SH-SY5Y (cell line): ENCODE data around the gene SPOCK2.
A peak's percentile ranks its signal among the peaks of the same experiment; 100 is the strongest.

Experiments used
- GATA2 ChIP-seq: IDR thresholded peaks from 2 replicates; pipeline ENCODE4 v1.6.1; 2011; ENCODE audit warnings: mild to moderate bottlenecking, low read depth, low read length
- GATA3 ChIP-seq: IDR thresholded peaks from 2 replicates; pipeline ENCODE4 v1.6.1; 2011; ENCODE audit warnings: low read depth, mild to moderate bottlenecking, low read length, moderate library complexity

SPOCK2 gene

DNA sequence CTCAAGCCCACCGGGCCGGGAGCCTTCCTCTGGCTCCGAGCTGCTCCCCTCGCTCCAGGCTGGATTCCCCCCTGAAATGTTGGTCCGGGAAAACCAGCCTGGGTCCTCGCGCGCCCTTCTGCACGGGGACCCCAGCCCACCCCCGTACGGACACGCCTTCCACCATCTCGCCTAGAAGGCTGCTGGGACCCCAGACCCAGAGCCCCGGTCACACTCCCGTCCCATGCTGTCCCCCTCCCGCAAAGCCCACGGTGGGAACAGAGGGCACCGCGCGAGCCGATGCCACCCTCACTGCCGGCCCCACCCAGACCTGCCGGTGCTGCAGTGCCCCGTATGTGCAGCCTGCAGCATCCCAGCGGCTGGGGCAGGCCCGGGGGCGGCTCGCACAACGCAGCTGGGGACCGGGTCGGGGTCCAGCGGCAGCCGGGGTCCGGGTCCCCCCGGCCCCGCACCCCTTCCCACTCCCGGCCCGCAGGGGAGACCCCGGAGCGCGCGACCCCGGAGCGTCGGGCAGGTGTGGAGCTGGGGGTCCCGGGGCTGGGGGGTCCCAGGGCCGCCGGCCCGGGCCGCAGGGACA is 871 bp downstream of the SPOCK2 start:
- TF ChIP-seq GATA2, result no peak
- no peak for TF ChIP-seq GATA3

DNA sequence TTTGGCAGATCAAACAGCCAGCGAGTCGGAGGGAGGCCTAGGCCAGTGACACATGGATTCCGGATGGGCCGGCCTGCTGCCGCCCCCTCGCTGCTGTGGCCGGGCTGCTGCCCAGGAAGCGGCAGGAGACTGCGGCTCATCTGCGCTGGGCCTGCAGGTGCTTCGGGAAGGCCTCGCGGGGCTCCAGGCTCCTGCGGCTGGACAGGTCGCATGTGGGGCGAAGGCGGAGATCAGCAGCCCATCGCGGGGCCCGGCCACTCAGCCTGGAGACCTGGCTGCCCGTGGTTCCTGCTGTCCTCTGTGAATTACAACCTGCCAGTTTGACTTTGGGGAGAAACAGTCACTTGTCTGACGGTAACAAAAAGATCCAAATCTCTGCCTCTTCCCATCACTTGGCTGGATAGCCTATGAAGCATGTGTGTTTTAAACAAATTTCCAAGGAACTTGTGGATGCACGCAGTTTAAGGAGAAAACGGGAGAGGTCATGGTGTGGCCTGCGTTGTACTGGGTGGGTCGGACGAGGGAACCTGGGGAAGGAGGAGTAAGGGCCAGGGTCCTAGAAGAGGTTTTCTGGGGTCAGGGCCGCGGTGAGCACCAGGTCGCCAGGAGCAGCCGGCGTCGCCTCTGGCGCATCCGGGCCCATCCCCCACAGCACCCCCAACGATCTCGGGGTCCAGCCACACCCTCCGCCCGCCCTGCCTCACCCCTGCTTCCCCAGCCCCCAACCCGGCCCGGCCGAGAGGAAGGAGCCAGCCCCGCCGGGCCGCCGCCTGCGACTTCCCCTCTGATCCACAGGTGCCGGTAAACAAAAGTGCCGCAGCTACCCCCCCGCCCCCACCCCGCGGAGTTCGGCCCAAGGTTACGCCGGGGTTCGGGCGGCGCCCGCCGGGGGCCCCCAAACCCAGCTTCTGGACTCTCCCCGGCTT is 1.6 kb downstream of the SPOCK2 start:
- TF ChIP-seq GATA3, result no peak
- no peak for TF ChIP-seq GATA2

DNA sequence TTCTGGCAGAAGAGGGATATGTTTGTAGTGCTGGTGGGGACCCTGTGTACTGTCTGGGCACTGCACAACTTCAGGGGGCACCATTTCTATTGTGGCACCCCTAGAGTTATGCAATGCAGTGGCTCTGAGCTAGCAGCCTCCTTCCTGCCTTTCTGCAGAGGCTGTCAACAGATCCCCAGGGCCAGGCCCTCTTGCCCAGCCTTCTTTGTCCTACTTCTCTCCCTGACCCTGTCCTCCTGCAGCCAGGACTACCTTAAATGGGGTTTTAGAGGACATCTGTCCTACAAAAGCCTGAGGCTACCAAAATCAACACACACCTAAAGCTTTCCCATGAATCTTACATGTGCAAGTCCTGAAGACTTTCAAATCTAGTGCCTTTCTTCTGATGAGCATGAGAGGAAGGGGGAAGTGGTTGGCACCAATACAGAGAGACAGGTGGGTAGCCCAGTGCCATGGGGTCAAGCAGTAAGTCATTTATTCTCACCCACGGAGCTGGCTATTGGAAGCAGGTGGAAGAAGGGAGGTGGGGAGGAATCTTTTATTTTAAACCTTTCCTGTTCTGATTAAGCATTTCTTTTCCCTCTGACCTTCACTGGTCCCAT is 2.4 kb downstream of the SPOCK2 start:
- TF ChIP-seq GATA2 (no peak), GATA3 (no peak)

DNA sequence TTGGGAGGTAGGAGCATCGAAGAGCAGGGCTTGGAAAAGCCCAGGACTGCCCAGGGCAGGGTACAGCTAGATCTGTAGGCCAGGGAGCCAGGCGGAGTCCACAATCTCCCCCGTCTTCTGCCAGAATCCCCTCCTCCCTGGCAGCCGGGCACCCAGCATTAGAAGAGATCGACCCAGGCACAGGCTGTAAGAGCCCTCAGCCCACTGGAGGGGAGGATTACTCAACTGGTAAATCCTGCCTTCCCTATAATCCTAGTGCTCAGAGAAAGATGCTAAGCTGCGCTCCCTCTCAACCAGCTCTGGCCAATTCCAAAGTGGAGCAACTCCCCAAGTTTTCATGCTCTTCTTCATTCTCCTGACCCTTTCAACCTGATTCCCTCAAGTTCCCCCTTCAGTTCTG is 3.2 kb downstream of the SPOCK2 start:
- no peak for TF ChIP-seq GATA3
- no peak for TF ChIP-seq GATA2

DNA sequence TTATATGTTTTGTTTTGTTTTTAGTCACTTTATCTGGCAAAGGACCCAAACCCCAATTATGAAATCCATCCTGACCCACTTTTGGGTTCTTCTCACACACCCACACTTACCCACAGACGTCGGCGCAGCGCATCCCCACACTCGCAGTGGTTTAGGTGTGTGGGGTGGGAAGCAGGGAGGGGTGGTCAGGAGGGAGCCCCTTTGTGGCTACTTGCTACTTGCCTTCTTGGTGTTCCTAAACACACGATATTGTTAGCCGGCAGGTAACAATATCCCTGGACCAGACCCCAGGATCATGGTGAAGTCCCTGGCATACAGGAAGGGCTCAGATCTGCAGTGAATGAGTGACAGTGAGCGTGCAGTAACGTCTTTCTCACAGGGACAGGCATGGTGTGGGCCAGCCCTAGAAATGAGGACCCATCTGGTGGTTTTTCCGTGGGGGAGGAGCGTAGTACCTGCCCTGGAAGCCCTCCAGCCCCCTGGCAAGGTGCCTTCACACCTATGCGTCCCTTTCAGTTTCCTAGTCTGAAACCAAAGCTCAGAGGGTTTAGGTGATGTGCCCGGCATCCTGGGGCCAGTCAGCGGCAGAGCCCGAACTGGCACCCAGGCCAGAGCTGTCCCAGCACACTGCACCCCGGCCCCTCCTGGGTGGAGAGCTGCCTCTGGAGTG is 4.4 kb downstream of the SPOCK2 start:
- TF ChIP-seq GATA3, result no peak
- no peak for TF ChIP-seq GATA2

DNA sequence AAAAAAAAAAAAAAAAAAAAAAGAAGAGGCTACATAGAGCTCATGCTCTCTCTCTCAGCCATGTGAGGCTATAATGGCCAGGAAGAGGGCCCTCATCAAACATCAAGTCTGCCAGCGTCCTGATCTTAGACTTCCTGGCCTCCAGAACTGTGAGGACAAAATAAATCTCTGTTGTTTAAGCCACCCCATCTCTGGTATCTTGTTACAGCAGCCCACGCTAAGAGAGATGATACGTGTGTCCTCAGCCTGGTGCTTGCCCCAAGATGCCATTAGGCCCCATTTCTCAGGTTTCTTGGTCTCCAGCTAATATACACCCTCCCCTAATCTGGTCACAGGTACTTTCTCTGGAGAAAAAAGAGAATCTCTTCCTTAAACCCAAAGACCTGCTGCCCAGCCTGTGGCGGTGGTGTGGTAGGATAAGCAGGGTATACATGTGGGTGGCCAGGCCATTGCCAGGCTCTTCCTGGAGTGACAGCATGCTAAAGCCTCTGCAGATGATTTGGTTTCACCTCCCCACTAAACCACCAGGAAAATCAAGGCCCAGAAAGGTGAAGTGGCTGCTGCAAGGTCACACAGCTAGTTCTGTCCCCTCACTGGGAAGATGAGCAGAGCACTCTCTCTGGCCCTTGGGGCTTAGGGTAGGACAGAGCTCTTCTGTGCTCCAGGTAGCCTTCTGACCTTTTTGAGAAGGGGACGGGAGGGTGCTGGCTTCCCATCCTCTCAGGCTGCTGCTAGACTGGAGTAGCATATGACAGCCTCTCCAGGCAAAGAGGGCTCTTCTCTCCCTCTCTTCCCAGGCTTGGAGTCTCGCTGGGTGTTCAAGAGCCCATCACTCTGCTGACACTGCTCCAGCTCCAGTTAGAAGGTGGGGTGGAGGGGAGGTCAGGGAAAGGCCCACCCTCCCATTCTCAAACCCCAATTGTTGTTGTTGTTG is 5.2 kb downstream of the SPOCK2 start:
- TF ChIP-seq GATA2 (no peak), GATA3 (no peak)

DNA sequence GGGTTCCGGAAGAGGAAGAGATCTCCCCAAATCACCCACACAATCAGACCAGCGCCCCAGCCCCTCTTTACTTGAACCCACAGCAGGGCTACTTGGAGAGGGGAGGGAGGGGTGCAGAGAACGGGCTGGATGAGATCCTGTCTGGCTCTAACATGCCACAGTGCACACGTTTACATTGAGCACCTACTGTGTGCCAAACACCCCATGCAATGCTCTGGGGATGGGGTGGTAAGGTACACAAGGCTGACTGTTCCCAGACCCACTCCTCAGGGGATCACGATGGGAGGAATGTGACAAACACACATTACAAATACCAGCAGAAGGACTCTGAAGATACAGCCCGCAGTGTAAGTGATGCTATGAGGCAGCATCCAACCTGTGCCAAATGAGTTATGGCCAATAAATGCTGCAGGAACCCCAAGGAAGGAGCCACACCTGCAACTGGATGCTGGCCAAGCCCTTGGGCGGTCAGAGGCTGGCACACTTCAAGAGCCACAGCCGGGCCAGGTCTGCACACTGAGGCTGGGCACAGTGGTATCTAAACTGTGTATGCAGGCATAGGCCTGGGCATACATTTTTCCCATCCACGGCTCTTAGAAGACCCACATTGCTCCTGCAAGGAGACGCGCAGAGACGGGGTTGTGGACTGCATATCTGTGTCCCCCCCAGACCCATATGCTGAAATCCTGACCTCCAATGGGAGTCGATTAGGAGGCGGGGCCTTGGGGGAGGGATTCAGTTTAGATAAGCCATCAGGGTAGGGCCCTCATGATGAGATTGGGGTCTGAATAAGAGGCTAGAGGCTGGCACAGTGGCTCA is 6.4 kb downstream of the SPOCK2 start:
- no peak for TF ChIP-seq GATA3
- TF ChIP-seq GATA2, result no peak

DNA sequence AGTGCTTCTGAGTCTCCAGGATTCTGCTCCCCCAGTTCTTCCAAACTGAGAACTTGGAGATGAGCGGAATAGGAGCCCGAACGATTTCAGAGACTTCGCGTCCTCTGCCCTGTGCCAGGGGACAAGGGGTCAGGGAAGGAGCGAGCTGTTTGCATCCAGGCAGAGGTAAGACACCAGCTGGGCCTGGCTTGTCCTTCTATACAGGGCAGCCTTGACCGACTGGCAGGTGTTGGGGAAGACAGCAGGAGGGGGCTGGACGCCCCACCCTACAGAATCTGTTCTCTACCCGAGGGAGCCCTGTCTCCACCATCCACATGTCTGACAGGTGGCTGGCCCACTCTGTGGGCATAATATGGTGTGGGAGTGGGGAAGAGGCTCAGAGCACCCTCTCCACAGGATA is 7.1 kb downstream of the SPOCK2 start:
- TF ChIP-seq GATA2, result no peak
- TF ChIP-seq GATA3, result no peak

DNA sequence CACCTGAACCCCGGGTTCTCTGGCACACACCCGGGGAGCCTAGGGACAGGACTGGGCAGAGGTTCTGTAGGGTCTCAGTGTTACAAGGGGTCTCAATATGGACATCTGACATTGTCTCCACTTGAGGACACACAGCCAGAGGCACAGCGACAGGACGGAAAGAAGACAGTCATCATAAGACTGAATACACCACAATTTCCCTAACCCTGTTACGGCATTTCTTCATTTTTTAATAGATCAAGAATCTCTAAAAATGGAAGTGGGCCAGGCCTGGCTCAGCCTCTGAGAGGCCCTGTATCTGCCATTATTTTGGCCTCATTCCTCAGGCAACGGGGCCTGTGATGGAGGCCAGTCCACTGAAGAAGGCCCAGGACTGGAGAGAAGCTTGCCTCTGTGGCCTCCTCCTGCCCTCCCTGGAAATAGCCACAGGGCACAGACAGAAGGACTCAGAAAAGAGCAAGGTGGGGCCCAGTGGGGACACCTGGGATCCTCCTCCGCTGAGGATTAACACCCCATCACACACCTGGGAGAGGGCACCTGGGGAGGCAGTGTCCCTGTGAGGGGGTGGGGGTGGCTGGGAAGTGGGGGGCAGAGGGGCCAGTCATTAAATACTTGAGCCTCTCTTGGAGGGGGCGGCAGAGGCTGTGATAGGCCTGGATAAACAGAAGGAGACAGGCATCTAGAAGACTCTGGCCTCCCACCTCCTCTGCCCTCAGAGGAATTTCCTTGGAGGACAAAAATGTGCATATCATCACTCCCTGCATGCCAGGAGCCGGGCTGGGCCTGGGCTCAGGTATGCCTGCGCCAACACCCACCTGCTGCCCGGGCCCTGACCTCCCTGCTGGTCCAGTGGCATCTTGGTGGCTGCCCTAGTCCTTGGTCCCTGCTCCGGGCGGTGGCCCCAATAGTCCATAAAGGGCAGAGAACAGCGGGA is 8.0 kb downstream of the SPOCK2 start:
- TF ChIP-seq GATA2 (no peak), GATA3 (no peak)

DNA sequence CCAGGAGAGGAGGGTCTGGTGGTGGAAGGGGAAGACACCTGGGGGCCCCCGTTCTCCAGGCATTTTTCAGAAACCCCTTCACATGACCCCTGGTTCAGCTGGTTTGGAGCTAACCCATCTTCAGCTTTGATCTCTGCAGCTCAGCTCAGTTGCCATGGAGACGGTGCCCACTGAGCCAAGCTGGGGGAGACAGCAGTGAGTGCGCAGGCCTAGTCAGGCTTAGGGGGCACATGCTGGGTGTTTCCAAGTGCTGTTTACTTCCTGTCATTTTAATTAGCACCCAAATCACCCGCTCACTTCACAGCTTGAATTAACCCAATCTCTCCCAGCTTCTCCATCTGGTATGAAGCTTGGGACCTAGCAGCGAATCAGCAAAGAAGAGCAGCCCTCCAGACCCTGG is 9.0 kb downstream of the SPOCK2 start:
- peak; percentile 15; the same call in 1 of the 2 replicates for TF ChIP-seq GATA2
- TF ChIP-seq GATA3, result no peak

DNA sequence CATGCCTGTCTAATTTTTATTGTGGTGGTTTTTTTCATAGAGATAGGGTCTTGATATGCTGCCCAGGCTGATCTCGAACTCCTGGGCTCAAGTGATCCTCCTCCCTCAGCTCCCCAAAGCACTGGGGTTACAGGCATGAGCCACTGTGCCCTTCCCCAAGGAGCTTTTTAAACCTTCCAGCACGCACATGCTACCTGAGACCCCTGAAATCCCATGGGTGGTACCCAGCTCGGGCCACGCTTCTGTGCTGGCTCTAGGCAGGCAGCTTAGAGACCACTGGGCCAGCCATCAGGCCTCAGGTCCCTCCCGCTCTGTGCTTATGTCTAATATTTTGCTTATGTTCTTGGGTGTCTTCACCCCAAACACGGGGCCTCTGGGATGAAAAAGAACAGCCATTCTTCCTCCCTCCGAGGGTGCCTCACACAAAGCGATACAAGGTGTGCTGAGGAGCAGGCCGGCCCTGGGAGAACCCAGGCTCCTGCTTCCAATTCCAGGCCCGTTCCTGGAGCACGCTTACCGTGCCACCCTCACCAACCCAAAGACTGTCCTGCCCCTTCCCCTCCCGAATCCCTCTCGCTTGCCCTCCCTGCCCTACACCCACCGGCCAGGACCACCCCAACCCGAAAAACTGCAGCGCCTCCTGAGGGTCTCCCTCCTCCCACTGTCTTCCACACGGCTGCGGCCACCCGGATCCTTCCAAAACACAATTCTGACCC is 10.9 kb downstream of the SPOCK2 start:
- TF ChIP-seq GATA3 (no peak), GATA2 (no peak)

DNA sequence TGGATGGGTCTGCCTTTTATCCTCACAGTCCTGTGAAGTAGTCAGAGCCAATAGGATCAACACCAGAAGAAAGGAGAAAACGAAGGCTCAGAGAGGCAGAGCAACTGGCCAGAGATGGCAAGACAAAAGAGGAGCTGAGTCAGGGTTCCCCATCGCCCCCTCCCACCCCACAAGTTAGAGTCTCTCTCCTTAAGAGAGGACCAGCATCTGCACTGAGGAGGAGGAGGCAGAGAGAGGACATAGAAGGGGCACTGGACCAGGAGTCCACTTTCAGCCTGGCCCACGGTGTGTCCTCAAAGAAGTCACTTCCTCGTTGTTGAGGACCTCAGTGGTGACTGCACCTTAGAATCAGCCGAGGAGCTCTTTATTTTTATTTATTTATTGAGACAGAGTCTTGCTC is 11.6 kb downstream of the SPOCK2 start:
- TF ChIP-seq GATA3, result no peak
- TF ChIP-seq GATA2, result no peak
